DOHH2 (cell line): ENCODE results near the gene DUSP12.

Experiments used
- CTCF ChIP-seq: fragments of 200-600 bp; sonication (generic); IDR thresholded peaks from one replicate; pipeline ENCODE4 v1.5.1; 2014; ENCODE audit warnings: antibody characterized with exemption, mild to moderate bottlenecking, low read depth, low read length; ENCODE audit not compliant: poor library complexity, severe bottlenecking
- EZH2phosphoT487 ChIP-seq: fragments of 200-600 bp; sonication (generic); IDR thresholded peaks from 2 replicates; pipeline ENCODE4 v1.6.1; 2017; ENCODE audit warnings: borderline replicate concordance, mild to moderate bottlenecking, antibody characterized with exemption, low read length, moderate library complexity, mixed read lengths

GRCh38 chr1:161772397-161772796 lies 22.8 kb downstream of the DUSP12 start:
- no peak for TF ChIP-seq CTCF
- TF ChIP-seq EZH2phosphoT487: no peak
